T-helper 1 cell treated with Interleukin-12 subunit alpha and Interleukin-12 subunit beta and Interleukin-4 antibody, amounts not matched to agents 30 ng/mL and 1 ng/mL, for 36 hours (primary cell): Measurements from ENCODE around the gene COQ2. TPM values are rescaled to one million over a fixed set of nuclear protein-coding genes. Genes with fewer than 3 reads are reported as not detected.
"Not testable (repeated sequence)": the region's sequence is repeated elsewhere in the genome, so short reads cannot be mapped to it uniquely, and the experiment has no call there.

Experiments
- intact Hi-C: fragments of 100-400 bp; cut with micrococcal nuclease; formaldehyde crosslinking; loops from one replicate; pipeline ENCODE4 v1.15.1; 2024
- total RNA-seq: library from RNA; stranded (reverse); gene quantifications from 2 replicates; pipeline ENCODE4 v1.2.3, GENCODE V29; 2022

COQ2 gene, protein sequence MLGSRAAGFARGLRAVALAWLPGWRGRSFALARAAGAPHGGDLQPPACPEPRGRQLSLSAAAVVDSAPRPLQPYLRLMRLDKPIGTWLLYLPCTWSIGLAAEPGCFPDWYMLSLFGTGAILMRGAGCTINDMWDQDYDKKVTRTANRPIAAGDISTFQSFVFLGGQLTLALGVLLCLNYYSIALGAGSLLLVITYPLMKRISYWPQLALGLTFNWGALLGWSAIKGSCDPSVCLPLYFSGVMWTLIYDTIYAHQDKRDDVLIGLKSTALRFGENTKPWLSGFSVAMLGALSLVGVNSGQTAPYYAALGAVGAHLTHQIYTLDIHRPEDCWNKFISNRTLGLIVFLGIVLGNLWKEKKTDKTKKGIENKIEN
- 9.6 and 10.9 TPM in 2 replicates for total RNA-seq

DNA sequence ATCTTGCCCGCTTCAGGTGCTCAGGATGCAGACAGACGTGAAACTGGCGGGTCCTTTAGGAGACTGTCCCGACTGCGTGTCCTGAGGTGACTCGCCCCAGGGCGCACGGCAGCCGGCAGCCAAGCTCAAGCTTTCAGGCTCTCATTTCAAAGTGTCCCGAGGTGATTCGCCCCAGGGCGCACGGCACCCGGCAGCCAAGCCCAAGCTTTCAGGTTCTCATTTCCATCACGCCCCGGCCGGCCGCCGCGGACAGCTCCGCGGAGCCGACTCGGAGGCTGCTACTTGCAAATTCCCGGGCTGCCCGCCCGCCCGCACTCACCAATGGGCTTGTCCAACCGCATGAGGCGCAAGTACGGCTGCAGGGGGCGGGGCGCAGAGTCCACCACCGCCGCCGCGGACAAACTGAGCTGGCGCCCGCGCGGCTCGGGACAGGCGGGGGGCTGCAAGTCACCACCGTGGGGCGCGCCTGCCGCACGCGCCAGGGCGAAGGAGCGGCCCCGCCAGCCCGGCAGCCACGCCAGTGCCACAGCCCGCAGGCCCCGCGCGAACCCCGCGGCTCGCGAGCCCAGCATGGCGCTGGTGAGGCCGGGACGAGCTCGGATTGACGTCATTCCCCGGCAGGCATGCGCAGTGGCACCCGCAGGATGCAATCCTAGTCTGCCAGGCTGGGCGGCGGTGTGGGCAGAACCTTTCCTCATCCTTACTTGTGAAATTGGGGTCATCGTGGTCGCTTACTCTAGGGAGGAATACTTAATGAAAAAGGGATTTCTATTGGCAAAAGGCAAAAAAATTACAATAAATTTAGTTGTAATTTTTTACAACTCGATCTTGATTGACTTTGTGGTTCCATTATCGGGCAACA is at the start of gene COQ2:
Gene COQ2, minus strand, starts transcription at position 606 of the 862 bp plus-strand sequence. Its CDS starts 34 bp downstream, at position 572.
- intact Hi-C loops = loop anchor here (1.0 to 5.0 kb wide), 18 partner anchors 49 to 910 kb away; partner anchors contain the start of genes ENOPH1, HELQ, HNRNPDL and HPSE

GRCh38 chr4:83331956-83332355 is 47.4 kb upstream of the COQ2 start:
- intact Hi-C loops = loop anchor here (10.0 kb wide), 1 partner anchor 957 kb away; the partner anchor contains the start of gene HNRNPD

DNA sequence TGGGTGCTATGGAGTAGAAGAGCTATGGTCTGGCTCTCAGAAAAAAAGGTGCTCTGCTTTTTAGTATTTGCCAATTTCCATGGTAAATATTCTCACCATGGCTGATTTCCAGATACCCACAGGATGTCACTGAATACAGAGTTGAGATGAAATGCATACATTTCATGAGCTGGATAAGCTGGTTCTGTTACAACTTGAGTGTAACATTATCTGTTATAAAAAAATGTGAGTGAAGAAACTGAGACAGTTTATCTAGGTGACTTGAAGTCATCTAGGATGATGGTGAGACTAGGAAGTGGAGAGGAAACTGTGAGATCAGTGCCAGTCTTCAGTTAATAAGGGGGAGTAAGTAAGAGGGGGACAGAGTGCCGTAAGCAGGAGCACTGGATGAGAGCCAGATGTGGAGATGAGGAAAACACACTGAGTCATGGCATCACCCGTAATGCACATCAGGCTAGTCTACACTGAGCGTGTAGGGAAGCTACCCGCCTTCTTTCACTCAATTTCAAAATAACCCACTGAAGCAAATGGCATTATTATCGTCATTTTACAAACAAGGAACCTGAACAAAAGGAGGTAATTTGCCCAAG is 45.0 kb upstream of the COQ2 start:
- intact Hi-C loops = loop anchor here (10.0 kb wide), 1 partner anchor 955 kb away; the partner anchor contains the start of gene HNRNPD

GRCh38 chr4:83328521-83329187 is 44.1 kb upstream of the COQ2 start:
- intact Hi-C loops = no loop called here

DNA sequence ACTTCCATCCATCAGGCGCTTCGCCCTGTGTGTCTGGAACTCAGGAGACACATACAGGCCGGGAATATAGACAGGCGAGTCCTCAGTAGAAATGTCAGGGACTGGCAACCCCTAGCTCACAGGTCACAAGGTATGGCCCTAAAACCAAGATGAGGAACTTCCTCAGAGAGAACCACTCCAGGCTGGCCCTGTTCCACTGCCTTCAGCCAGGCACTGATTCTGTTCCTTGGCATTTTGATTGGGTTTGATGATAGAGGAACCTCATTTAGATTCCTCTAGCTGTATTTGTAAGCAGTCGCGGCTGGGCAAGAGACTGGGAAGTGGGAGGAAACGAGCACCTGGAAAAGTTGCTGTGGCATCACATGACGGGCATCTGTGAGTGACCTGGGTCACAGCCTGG is 41.9 kb upstream of the COQ2 start:
- intact Hi-C loops = no loop called here

GRCh38 chr4:83325306-83325705 is 40.7 kb upstream of the COQ2 start:
- intact Hi-C loops = not testable (repeated sequence)

- intact Hi-C loops = no loop called here
Measured at GRCh38 chr4:83323136-83323535, 38.5 kb upstream of the COQ2 start.

DNA sequence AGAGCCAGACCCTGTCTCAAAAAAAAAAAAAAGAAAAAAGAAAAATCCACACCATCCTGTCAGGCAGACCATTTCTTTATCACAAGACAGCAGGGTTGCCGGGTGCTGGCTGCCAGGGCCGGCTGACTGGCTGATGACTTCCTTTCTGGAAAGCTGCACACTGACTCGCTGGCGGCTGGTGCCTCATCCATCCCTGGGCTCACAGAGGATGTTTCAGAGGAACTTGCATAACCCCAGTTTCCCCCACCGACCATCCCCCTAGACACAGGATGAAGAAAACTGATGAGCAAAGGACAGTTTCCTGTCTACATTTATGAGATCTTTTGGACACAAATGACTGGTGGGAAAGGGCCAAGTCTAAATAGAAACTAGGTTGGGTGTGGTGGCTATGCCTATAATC is 36.0 kb upstream of the COQ2 start:
- intact Hi-C loops = no loop called here

DNA sequence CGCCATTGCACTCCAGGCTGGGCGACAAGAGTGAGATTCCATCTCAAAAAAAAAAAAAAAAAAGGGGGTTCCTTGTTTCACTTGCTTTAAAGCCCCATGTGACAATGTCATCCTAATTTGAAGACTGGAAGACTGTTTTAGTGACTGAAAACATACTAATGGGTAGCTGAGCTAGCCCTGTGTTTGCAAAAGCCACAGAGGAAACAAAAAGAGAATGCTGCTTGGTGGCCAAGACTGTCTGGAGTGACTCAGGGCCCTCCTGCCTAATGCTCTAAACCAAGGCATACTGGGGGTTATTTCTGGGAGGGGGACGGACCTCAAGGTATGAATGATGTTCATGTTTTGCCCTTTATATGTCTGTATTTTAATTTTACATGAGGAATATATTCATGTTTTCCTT is 34.1 kb upstream of the COQ2 start:
- intact Hi-C loops = no loop called here

DNA sequence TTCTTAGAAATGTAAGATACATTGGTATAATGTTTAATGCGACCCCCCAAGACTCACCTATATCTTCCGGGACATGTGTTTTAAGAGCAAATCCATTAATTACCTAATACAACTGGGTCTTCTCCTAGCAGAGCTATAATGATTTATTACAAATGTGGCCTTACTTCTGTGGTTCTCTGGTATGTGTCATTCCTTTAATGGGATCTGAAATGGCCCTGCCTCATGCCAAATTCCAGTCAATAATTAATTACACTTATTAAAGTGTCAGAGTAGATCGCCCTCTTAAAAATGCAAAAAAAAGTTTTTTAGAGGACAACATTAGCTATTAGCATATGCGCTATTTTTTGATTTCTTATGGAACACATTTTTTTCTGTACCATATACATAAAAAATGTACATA is 33.1 kb upstream of the COQ2 start:
- intact Hi-C loops = no loop called here

- intact Hi-C loops = no loop called here
Measured at GRCh38 chr4:83316459-83317165, 32.0 kb upstream of the COQ2 start.

GRCh38 chr4:83315341-83315870 is 30.8 kb upstream of the COQ2 start:
- intact Hi-C loops = no loop called here

DNA sequence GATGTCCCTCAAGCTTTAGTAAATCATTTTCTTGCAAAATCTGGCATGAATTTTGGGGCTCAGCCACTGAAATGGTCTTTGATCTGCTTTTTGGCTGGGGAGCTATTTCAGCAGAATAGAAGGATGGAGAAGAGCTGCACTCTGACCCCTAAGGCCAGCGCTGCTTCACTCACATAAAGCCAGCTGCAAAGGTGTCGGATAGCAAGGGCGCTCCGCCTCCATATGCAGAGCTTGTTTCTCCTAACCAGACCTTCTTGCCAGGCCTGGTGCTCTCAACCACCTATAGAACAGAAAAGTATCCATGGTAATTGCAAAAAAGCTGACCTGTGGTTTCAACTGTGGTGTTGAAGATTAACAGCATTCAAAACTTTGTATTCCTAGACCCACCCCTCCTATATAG is 24.1 kb upstream of the COQ2 start:
- intact Hi-C loops = no loop called here

DNA sequence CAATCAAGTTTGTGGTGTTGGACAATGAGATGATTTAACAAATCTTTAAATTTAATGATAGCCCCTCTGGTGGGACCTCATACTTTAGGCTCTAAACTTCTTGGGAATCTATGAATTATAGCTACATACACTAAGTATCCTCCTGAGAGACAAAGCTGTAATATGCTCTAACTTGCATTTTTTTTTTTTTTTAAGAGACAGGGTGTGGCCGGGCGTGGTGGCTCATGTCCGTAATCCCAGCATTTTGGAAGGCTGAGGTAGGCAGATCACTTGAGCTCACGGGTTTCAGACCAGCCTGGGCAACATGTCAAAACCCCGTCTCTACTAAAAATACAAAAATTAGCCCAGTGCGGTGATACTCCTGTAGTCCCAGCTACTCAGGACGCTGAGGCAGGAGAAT is 23.3 kb upstream of the COQ2 start:
- intact Hi-C loops = no loop called here

GRCh38 chr4:83305187-83305586 is 20.6 kb upstream of the COQ2 start:
- intact Hi-C loops = no loop called here

DNA sequence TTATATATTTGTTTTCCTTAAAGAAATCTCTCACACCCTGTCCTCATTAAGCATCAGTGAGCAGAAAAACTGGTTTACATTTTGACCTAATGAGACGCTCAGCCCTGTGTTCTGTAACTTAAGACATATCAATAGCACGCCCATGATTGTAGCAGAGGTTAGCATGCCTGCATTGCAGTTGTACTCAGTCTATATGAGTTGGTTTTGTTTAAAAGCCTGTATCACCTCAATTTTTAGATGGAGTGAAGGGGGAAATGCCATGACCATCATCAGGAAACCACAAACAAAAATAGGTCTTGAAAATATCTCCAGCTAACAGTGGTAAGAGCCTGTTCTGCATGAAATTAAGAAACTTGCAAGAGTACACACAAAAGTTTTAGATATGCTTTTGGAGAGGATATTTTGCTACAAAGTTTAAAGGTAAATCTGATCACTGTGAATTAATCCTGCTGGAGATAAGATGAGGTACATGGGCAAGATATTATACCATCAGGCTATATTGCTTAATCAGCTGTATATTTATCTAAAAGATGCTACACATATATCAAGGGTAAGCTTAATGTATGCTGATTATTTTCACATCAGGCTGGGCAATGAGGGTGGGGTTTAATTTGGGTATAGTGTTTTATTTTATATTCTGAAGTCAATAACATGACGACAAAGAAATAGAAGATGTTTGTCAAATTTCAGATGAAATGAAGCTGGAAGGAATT is 13.1 kb upstream of the COQ2 start:
- intact Hi-C loops = no loop called here

- intact Hi-C loops = no loop called here
Measured at GRCh38 chr4:83293305-83294046, 8.9 kb upstream of the COQ2 start.

- intact Hi-C loops = not testable (repeated sequence)
Measured at GRCh38 chr4:83290059-83290774, 5.6 kb upstream of the COQ2 start.
